Endothelial cell of umbilical vein (primary cell): ENCODE results near the gene MRGPRE. TPM values are rescaled to one million over a fixed set of nuclear protein-coding genes. Genes with fewer than 3 reads are reported as not detected.

Experiments used
- BruUV-seq: library from RNA; stranded (reverse); fragments of 400-500 nt; replicated peaks from 2 replicates; lab custom pipeline; 2021; lab: Mats Ljungman, UMichigan
- CTCF ChIA-PET: fragments of 300-600, 350-600 bp; sonication (Branson Sonifier 250); formaldehyde crosslinking; loops from one replicate; lab custom pipeline; 2021; ENCODE audit warnings: antibody characterized with exemption, inconsistent platforms; lab: Charles Lee
- POLR2A ChIA-PET: fragments of 300-600, 350-600 bp; sonication (Branson Sonifier 250); formaldehyde crosslinking; loops from one replicate; lab custom pipeline; 2021; ENCODE audit warnings: antibody characterized with exemption, inconsistent platforms; lab: Charles Lee
- DNase-seq: peaks from one replicate; pipeline ENCODE4 v3.0.0-alpha.2; 2011; ENCODE audit warnings: low read depth, low spot score
- FAIRE-seq: peaks from 2 replicates; lab custom pipeline; 2011; peaks lifted over from hg19 to GRCh38; lab: Jason Lieb, UNC
- H2AFZ ChIP-seq: 2 replicates; pipeline ENCODE4 v1.6.0; 2012; ENCODE audit warnings: low read depth, low read length, control low read depth, inconsistent platforms
- H3K27ac ChIP-seq: 2 replicates; pipeline ENCODE4 v1.5.1; 2011; ENCODE audit warnings: low read depth, mild to moderate bottlenecking, control low read depth, low read length, moderate library complexity; ENCODE audit not compliant: insufficient read depth
- H3K27me3 ChIP-seq, 2 experiments: 2 replicates each; pipeline versions ENCODE4 v1.6.0 to v1.6.1; 2011; ENCODE audit warnings: low read length in 2 of 2, mixed read lengths in 1 of 2; ENCODE audit not compliant: control insufficient read depth in 2 of 2, insufficient read depth in 2 of 2
- H3K36me3 ChIP-seq, 2 experiments: 2 replicates in 1 of 2; 3 replicates in 1 of 2; pipeline ENCODE4 v1.5.1; 2011; ENCODE audit warnings: low read length in 2 of 2, mild to moderate bottlenecking in 1 of 2, moderate library complexity in 1 of 2; ENCODE audit not compliant: control insufficient read depth in 2 of 2, insufficient read depth in 2 of 2; ENCODE audit errors: extremely low read depth in 1 of 2
- H3K4me1 ChIP-seq: 3 replicates; pipeline ENCODE4 v1.5.1; 2011; ENCODE audit warnings: mild to moderate bottlenecking, low read length; ENCODE audit not compliant: control insufficient read depth, insufficient read depth; ENCODE audit errors: extremely low read depth
- H3K4me2 ChIP-seq: 2 replicates; pipeline ENCODE4 v1.6.1; 2011; ENCODE audit warnings: low read length, control low read depth, mixed read lengths; ENCODE audit not compliant: insufficient read depth
- H3K4me3 ChIP-seq, 3 experiments: fragments of 200-600 bp in 1 of 3; sonication (generic), shearing (Covaris generic) in 1 of 3; replicated peaks in 1 of 3; 2 replicates each; pipeline ENCODE4 v1.5.1; 2011 to 2016; ENCODE audit warnings: control low read depth in 3 of 3, low read length in 3 of 3, mild to moderate bottlenecking in 2 of 3, inconsistent platforms in 1 of 3, low read depth in 1 of 3, moderate library complexity in 1 of 3; ENCODE audit not compliant: insufficient read depth in 1 of 3
- H3K79me2 ChIP-seq: 2 replicates; pipeline ENCODE4 v1.6.0; 2012; ENCODE audit warnings: low read length, inconsistent platforms; ENCODE audit not compliant: control insufficient read depth, insufficient read depth
- H3K9ac ChIP-seq: replicated peaks from 2 replicates; pipeline ENCODE3; 2011; ENCODE audit warnings: low read length, control low read depth; ENCODE audit not compliant: insufficient read depth; ENCODE audit errors: extremely low read depth
- H3K9me1 ChIP-seq: replicated peaks from 3 replicates; pipeline ENCODE4 v1.6.0; 2011; ENCODE audit warnings: mild to moderate bottlenecking, low read length; ENCODE audit not compliant: control insufficient read depth, insufficient read depth; ENCODE audit errors: extremely low read depth
- H3K9me3 ChIP-seq: replicated peaks from 2 replicates; pipeline ENCODE4 v1.5.1; 2012; ENCODE audit warnings: low read length, inconsistent platforms; ENCODE audit not compliant: control insufficient read depth, insufficient read depth
- H4K20me1 ChIP-seq: replicated peaks from 2 replicates; pipeline ENCODE3; 2011; ENCODE audit warnings: mild to moderate bottlenecking, low read length; ENCODE audit not compliant: control insufficient read depth, insufficient read depth; ENCODE audit errors: extremely low read depth
- EZH2 ChIP-seq: IDR thresholded peaks from 2 replicates; pipeline ENCODE4 v1.6.1; 2012; ENCODE audit warnings: borderline replicate concordance, low read depth, mild to moderate bottlenecking, moderate library complexity, low read length, inconsistent platforms; ENCODE audit not compliant: severe bottlenecking
- FOS ChIP-seq: IDR thresholded peaks from 2 replicates; pipeline ENCODE4 v1.6.1; 2011; ENCODE audit warnings: mild to moderate bottlenecking, low read length, moderate library complexity, borderline replicate concordance; ENCODE audit not compliant: insufficient read depth
- GATA2 ChIP-seq: IDR thresholded peaks from 2 replicates; pipeline ENCODE4 v1.7.0; 2011; ENCODE audit warnings: low read depth, mild to moderate bottlenecking, moderate library complexity, mixed read lengths, low read length; ENCODE audit not compliant: insufficient read length, insufficient read depth
- JUN ChIP-seq: IDR thresholded peaks from 2 replicates; pipeline ENCODE4 v1.6.1; 2011; ENCODE audit warnings: borderline replicate concordance, low read depth; ENCODE audit not compliant: insufficient read length, insufficient read depth
- MYC ChIP-seq: IDR thresholded peaks from one replicate; pipeline ENCODE4 v1.6.1; 2011; ENCODE audit warnings: mild to moderate bottlenecking, low read depth, low read length
- POLR2A ChIP-seq: IDR thresholded peaks from 2 replicates; pipeline ENCODE4 v1.6.1; 2012; ENCODE audit warnings: low read depth, mild to moderate bottlenecking, control low read depth, low read length
- POLR2AphosphoS5 ChIP-seq: IDR thresholded peaks from 2 replicates; pipeline ENCODE4 v1.6.1; 2012; ENCODE audit warnings: low read depth, mild to moderate bottlenecking, control low read depth, low read length, moderate library complexity; ENCODE audit not compliant: insufficient read depth
- dilution Hi-C: fragments of 300-500 bp; cut with MboI; formaldehyde crosslinking; loops from one replicate; pipeline ENCODE4 v1.15.0; 2019; ENCODE audit warnings: low sequenced_read_pairs; ENCODE audit not compliant: extremely low pct_ligation_motif_present
- intact Hi-C: fragments of 100-400 bp; cut with micrococcal nuclease; formaldehyde crosslinking; loops from one replicate; pipeline ENCODE4 v1.10.0; 2022
- polyA plus RNA-seq, 4 experiments: library from polyadenylated mRNA; depleted of rRNA in 3 of 4; stranded (reverse) in 3 of 4; unstranded in 1 of 4; fragments of >200 nt; gene quantifications; 2 replicates each; pipeline versions ENCODE4 v1.2.1 to v1.2.3, GENCODE V29; 2011 to 2012; ENCODE audit warnings: missing spikeins in 1 of 4
- total RNA-seq: library from RNA; stranded (reverse); gene quantifications from 2 replicates; pipeline ENCODE4 v1.2.3, GENCODE V29; 2021
- TF ChIP-seq, protein P1 (sequence below): IDR thresholded peaks from 2 replicates; pipeline ENCODE4 v1.6.1; 2011; ENCODE audit not compliant: insufficient read depth, insufficient read length
- TF ChIP-seq, protein P2 (sequence below), 2 donors: IDR thresholded peaks; 1 replicate in 1 of 2; 2 replicates in 1 of 2; pipeline ENCODE4 v1.5.1; 2011; ENCODE audit warnings: low read length in 2 of 2, mild to moderate bottlenecking in 2 of 2, moderate library complexity in 2 of 2, control low read depth in 1 of 2, inconsistent platforms in 1 of 2, low read depth in 1 of 2; ENCODE audit not compliant: insufficient read depth in 1 of 2; ENCODE audit errors: extremely low read depth in 1 of 2

MRGPRE gene
- total and polyA plus RNA-seq, 2 donors (not counting 3 experiments of a cell fraction or from before 2014, with no cell fraction given) = not detected

DNA sequence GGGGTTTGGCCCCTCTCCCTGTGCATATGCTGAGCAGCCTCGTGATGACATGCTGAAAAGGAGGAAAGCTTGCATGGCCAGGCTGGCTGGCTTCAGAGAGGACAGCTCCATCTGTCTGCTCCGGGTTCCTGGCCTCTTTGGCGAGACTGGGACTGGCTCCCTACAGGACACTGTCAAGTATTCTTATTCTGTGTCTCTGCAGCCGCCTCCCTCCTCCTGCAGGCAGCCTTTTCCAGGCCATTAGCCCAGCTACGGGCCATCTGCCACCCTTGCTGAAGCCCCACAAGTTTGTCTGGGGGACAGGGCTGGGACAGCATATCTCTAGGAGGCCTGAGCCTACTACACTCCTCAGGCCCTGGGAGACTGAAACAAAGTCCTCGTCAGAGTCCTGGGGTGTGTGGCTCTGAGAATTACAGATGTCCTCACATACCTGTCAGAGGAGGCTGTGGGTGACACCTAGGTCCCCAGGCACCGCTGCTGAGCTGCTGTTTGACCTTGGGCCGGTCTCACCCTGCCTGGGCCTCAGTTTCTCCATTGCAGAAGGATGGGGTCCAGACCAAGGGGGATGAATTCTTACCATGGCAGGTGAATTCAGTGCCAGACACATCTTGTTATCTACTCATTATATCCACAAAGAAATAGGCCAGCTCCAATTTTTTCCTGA is 24.6 kb downstream of the MRGPRE start:
- Histone ChIP-seq H3K9me3 (no peaks in the 10 kb centered on the region), H3K9me1 (no peaks in the 10 kb centered on the region), H3K27ac (no peak overlapping the region), H3K79me2 (no peaks in the 10 kb centered on the region), H2AFZ (no peak overlapping the region), H3K4me1 (no peaks in the 10 kb centered on the region), H3K27me3 (peaks cover 15 to 23% of the 10 kb centered on the region in 2 experiments), H3K36me3 (no peaks in the 10 kb centered on the region), H3K9ac (no peak overlapping the region), H3K4me3 (no peak overlapping the region), H4K20me1 (no peaks in the 10 kb centered on the region), H3K4me2 (no peak overlapping the region)
- FAIRE-seq (no peak), DNase-seq (no peak)
- no TSS peak for BruUV-seq
- TF ChIP-seq EZH2 (no peak), MYC (no peak), FOS (no peak), POLR2A (no peak), GATA2 (no peak), POLR2AphosphoS5 (no peak), JUN (no peak)
- TF ChIP-seq, protein P1, sequence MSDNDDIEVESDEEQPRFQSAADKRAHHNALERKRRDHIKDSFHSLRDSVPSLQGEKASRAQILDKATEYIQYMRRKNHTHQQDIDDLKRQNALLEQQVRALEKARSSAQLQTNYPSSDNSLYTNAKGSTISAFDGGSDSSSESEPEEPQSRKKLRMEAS = no peak
- TF ChIP-seq, protein P2, sequence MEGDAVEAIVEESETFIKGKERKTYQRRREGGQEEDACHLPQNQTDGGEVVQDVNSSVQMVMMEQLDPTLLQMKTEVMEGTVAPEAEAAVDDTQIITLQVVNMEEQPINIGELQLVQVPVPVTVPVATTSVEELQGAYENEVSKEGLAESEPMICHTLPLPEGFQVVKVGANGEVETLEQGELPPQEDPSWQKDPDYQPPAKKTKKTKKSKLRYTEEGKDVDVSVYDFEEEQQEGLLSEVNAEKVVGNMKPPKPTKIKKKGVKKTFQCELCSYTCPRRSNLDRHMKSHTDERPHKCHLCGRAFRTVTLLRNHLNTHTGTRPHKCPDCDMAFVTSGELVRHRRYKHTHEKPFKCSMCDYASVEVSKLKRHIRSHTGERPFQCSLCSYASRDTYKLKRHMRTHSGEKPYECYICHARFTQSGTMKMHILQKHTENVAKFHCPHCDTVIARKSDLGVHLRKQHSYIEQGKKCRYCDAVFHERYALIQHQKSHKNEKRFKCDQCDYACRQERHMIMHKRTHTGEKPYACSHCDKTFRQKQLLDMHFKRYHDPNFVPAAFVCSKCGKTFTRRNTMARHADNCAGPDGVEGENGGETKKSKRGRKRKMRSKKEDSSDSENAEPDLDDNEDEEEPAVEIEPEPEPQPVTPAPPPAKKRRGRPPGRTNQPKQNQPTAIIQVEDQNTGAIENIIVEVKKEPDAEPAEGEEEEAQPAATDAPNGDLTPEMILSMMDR (IDR thresholded peaks at IDR 0.05; ENCODE audit: extremely low read depth in 1 of 2, insufficient read depth in 1 of 2, low read depth in 1 of 2, low read length in 2 of 2) = no peak
- POLR2A ChIA-PET = no interaction called here
- dilution Hi-C loops = no loop called here
- CTCF ChIA-PET = interaction anchor here (0.9 to 1.7 kb wide), 3 partner anchors 10 to 17 kb away, joined by 3 read pairs; no protein-coding TSS in a partner anchor
- intact Hi-C loops = no loop called here
